ENCODE results near the gene MAN2A1.

The MAN2A1 gene

GRCh38 chr5:109855056-109855455, 165.3 kb downstream of the MAN2A1 start:
- Histone ChIP-seq H3K27me3 (ENCODE audit: control insufficient read depth in 1 of 2, insufficient read depth in 2 of 2, low read length in 2 of 2) (no peaks in the 10 kb centered on the region), H3K4me3 (ENCODE audit: low read depth in 1 of 2, low read length in 2 of 2) (no peak overlapping the region), H3K9me3 (ENCODE audit: low read length) (no peaks in the 10 kb centered on the region), H3K36me3 (ENCODE audit: insufficient read depth, low read length) (peaks cover 21% of the 10 kb centered on the region), H3K9ac (ENCODE audit: low read length) (no peak overlapping the region), H3K27ac (ENCODE audit: low read depth, low read length) (no peak overlapping the region), H3K4me1 (ENCODE audit: insufficient read depth, low read length) (no peaks in the 10 kb centered on the region)

DNA sequence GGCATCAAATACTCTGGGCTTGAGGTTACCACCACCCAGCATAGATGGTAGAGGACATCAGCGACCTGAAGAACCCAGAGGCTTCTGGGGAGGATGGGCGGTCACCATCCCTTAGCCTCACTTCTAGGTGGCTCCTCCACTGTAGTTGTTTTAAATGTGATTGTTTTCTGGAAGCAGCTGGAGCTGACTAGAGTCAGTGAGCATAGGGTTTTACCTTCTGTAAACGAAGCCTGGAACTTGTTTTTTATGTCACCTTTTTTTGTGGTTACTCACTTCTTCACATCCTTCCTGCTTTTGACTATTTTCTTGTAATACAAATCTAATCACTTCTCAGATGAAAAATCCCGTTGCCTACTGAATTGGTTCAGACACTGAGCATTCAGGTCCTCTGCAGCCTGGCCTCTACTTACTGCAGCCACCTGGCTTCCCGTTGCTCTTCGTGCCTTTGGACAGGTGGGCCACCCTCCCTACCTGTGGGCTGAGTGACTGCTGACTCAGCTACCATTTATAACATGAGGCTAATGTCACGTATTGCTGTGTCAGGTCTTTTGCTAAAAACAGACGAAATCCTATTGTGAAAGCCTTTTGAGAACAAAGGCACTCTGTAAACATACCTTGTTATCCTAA, 167.8 kb downstream of the MAN2A1 start:
- no peaks in the 10 kb centered on the region for H3K27me3 ChIP-seq (ENCODE audit: control insufficient read depth in 1 of 2, insufficient read depth in 2 of 2, low read length in 2 of 2)
- H3K27ac ChIP-seq (ENCODE audit: low read depth, low read length): no peak overlapping the region
- H3K9me3 ChIP-seq (ENCODE audit: low read length): no peaks in the 10 kb centered on the region
- H3K4me1 ChIP-seq (ENCODE audit: insufficient read depth, low read length): no peaks in the 10 kb centered on the region
- H3K4me3 ChIP-seq (ENCODE audit: low read depth in 1 of 2, low read length in 2 of 2): no peak overlapping the region
- H3K36me3 ChIP-seq (ENCODE audit: insufficient read depth, low read length): peaks cover 21% of the 10 kb centered on the region
- no peak overlapping the region for H3K9ac ChIP-seq (ENCODE audit: low read length)

- Histone ChIP-seq H3K4me3 (ENCODE audit: low read depth in 1 of 2, low read length in 2 of 2) (no peak overlapping the region), H3K27me3 (ENCODE audit: control insufficient read depth in 1 of 2, insufficient read depth in 2 of 2, low read length in 2 of 2) (no peaks in the 10 kb centered on the region), H3K36me3 (ENCODE audit: insufficient read depth, low read length) (peaks cover 21% of the 10 kb centered on the region), H3K9ac (ENCODE audit: low read length) (no peak overlapping the region), H3K9me3 (ENCODE audit: low read length) (no peaks in the 10 kb centered on the region), H3K4me1 (ENCODE audit: insufficient read depth, low read length) (peaks cover 8% of the 10 kb centered on the region), H3K27ac (ENCODE audit: low read depth, low read length) (no peak overlapping the region)
Observed at GRCh38 chr5:109859537-109859936, 169.8 kb downstream of the MAN2A1 start.

DNA sequence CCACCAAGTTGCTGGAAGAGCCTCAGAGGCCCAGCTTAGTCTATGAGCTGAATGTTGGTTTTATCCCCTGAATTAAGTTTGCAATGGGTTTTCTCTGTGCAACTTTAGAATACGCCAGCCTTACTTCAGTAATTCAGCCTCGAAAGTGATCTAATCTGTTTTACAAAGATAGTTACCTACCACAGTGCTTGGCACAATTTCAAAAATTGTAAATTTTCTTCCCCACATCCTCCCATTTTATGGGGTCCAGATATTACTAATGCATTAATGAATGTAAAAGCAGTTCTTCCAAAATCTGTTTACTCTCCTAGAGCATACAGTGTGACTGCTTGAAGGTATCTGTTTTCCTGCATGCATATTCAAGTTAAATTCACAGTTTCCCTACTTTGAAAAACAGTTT, 172.6 kb downstream of the MAN2A1 start:
- no peaks in the 10 kb centered on the region for H3K9me3 ChIP-seq (ENCODE audit: low read length)
- no peak overlapping the region for H3K9ac ChIP-seq (ENCODE audit: low read length)
- H3K27ac ChIP-seq (ENCODE audit: low read depth, low read length): no peak overlapping the region
- H3K36me3 ChIP-seq (ENCODE audit: insufficient read depth, low read length): peaks cover 23% of the 10 kb centered on the region
- no peaks in the 10 kb centered on the region for H3K27me3 ChIP-seq (ENCODE audit: control insufficient read depth in 1 of 2, insufficient read depth in 2 of 2, low read length in 2 of 2)
- H3K4me1 ChIP-seq (ENCODE audit: insufficient read depth, low read length): peaks cover 8% of the 10 kb centered on the region
- no peak overlapping the region for H3K4me3 ChIP-seq (ENCODE audit: low read depth in 1 of 2, low read length in 2 of 2)

GRCh38 chr5:109863752-109864151, 174.0 kb downstream of the MAN2A1 start:
- Histone ChIP-seq H3K9me3 (ENCODE audit: low read length) (no peaks in the 10 kb centered on the region), H3K9ac (ENCODE audit: low read length) (no peak overlapping the region), H3K4me3 (ENCODE audit: low read depth in 1 of 2, low read length in 2 of 2) (no peak overlapping the region), H3K36me3 (ENCODE audit: insufficient read depth, low read length) (peaks cover 14% of the 10 kb centered on the region), H3K4me1 (ENCODE audit: insufficient read depth, low read length) (peaks cover 8% of the 10 kb centered on the region), H3K27ac (ENCODE audit: low read depth, low read length) (no peak overlapping the region), H3K27me3 (ENCODE audit: control insufficient read depth in 1 of 2, insufficient read depth in 2 of 2, low read length in 2 of 2) (no peaks in the 10 kb centered on the region)

GRCh38 chr5:109865637-109866036, 175.9 kb downstream of the MAN2A1 start:
- Histone ChIP-seq H3K9me3 (ENCODE audit: low read length) (no peaks in the 10 kb centered on the region), H3K4me3 (ENCODE audit: low read depth in 1 of 2, low read length in 2 of 2) (no peak overlapping the region), H3K4me1 (ENCODE audit: insufficient read depth, low read length) (peaks cover 8% of the 10 kb centered on the region), H3K36me3 (ENCODE audit: insufficient read depth, low read length) (peaks cover 14% of the 10 kb centered on the region), H3K9ac (ENCODE audit: low read length) (no peak overlapping the region), H3K27me3 (ENCODE audit: control insufficient read depth in 1 of 2, insufficient read depth in 2 of 2, low read length in 2 of 2) (no peaks in the 10 kb centered on the region), H3K27ac (ENCODE audit: low read depth, low read length) (no peak overlapping the region)

DNA sequence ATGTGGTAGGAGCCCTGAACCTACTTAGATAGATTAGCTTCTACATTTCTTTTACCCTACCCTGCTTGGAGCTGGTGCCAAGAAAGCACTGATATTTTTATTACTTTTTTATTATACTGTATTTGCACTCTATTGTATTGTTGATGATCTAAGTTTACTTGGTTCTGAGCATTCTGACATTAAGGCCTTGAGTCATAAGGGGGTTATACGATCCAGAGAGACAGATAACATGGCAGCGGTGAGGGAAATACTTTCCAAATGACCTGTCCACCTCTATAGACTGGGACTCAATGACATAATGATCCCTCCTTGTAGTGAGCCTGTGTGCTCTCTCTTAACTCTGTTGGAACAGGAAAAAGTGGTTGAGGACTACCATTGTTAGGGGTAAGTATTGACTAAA, 176.3 kb downstream of the MAN2A1 start:
- no peaks in the 10 kb centered on the region for H3K27me3 ChIP-seq (ENCODE audit: control insufficient read depth in 1 of 2, insufficient read depth in 2 of 2, low read length in 2 of 2)
- no peak overlapping the region for H3K4me3 ChIP-seq (ENCODE audit: low read depth in 1 of 2, low read length in 2 of 2)
- H3K36me3 ChIP-seq (ENCODE audit: insufficient read depth, low read length): peaks cover 14% of the 10 kb centered on the region
- H3K27ac ChIP-seq (ENCODE audit: low read depth, low read length): no peak overlapping the region
- peaks cover 8% of the 10 kb centered on the region for H3K4me1 ChIP-seq (ENCODE audit: insufficient read depth, low read length)
- H3K9ac ChIP-seq (ENCODE audit: low read length): no peak overlapping the region
- no peaks in the 10 kb centered on the region for H3K9me3 ChIP-seq (ENCODE audit: low read length)

- no peaks in the 10 kb centered on the region for H3K27me3 ChIP-seq (ENCODE audit: control insufficient read depth in 1 of 2, insufficient read depth in 2 of 2, low read length in 2 of 2)
Observed at GRCh38 chr5:109868737-109869136, 179.0 kb downstream of the MAN2A1 start.

GRCh38 chr5:109873687-109874086, 184.0 kb downstream of the MAN2A1 start:
- no peak overlapping the region for H3K9ac ChIP-seq (ENCODE audit: low read length)
- no peaks in the 10 kb centered on the region for H3K27me3 ChIP-seq (ENCODE audit: control insufficient read depth in 1 of 2, insufficient read depth in 2 of 2, low read length in 2 of 2)
- no peak overlapping the region for H3K27ac ChIP-seq (ENCODE audit: low read depth, low read length)
- H3K4me3 ChIP-seq (ENCODE audit: low read depth in 1 of 2, low read length in 2 of 2): no peak overlapping the region
- no peaks in the 10 kb centered on the region for H3K36me3 ChIP-seq (ENCODE audit: insufficient read depth, low read length)
- H3K9me3 ChIP-seq (ENCODE audit: low read length): no peaks in the 10 kb centered on the region
- no peaks in the 10 kb centered on the region for H3K4me1 ChIP-seq (ENCODE audit: insufficient read depth, low read length)

More at GRCh38 chr5:109868737-109869136, 179.0 kb downstream of the MAN2A1 start:
- no peak overlapping the region for H3K9ac ChIP-seq (ENCODE audit: low read length)
- H3K4me1 ChIP-seq (ENCODE audit: insufficient read depth, low read length): peaks cover 3% of the 10 kb centered on the region
- H3K36me3 ChIP-seq (ENCODE audit: insufficient read depth, low read length): peaks cover 14% of the 10 kb centered on the region
- no peak overlapping the region for H3K4me3 ChIP-seq (ENCODE audit: low read depth in 1 of 2, low read length in 2 of 2)
- H3K27ac ChIP-seq (ENCODE audit: low read depth, low read length): no peak overlapping the region
- H3K9me3 ChIP-seq (ENCODE audit: low read length): no peaks in the 10 kb centered on the region

DNA sequence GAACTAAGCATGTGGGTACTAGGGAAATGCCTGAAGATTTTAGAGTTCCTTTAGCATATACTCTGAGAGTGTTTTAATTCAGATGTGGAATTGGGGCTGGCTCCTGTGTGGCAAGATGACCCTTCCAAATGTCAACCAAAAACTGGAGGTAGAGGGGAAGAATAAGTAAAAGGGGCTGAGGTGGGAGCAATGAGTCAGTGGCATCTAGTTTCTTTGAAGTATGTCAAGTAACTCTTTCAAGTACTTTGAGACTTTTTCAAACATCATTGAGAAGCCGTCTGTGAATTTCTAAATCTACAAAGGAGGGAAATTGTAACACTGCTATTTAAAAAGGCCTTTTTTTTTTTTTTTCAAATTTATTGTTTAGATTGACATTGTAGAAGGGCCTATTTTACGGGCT, 184.4 kb downstream of the MAN2A1 start:
- no peak overlapping the region for H3K9ac ChIP-seq (ENCODE audit: low read length)
- no peaks in the 10 kb centered on the region for H3K9me3 ChIP-seq (ENCODE audit: low read length)
- H3K36me3 ChIP-seq (ENCODE audit: insufficient read depth, low read length): no peaks in the 10 kb centered on the region
- H3K27ac ChIP-seq (ENCODE audit: low read depth, low read length): no peak overlapping the region
- H3K27me3 ChIP-seq (ENCODE audit: control insufficient read depth in 1 of 2, insufficient read depth in 2 of 2, low read length in 2 of 2): no peaks in the 10 kb centered on the region
- no peaks in the 10 kb centered on the region for H3K4me1 ChIP-seq (ENCODE audit: insufficient read depth, low read length)
- H3K4me3 ChIP-seq (ENCODE audit: low read depth in 1 of 2, low read length in 2 of 2): no peak overlapping the region

DNA sequence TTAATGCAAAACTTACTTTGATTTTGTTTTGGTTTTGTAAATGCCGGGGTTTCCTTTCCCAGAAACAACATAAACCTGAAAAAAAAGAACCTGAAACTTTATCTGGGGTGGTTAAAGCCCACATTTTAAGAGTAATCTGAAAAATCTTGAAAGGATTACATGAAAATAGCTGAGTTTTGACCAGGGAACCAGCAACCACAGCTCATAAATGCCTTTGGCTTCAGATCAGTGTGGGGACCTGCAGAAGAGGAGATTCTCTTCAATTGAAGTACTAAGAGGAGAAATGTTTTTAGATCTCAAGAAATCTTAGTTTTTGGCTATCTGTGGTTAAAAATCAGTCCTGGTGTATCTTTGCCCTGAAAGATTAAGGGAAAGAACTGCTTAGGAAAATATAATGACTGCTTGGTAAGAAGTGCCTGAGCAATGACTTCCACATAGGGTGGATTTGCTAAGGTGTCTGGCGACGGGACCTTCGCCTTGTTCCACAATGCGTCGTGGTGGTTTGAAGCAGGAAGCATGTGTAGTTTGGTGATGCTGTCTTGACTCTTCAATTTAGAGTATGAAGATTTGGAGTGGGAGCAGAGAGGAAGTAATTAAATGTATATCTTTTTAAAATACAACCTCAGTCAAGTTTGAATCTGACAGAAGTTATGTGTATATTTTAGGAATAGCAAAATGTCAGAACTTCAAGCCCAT, 186.5 kb downstream of the MAN2A1 start:
- Histone ChIP-seq H3K9ac (ENCODE audit: low read length) (no peak overlapping the region), H3K27ac (ENCODE audit: low read depth, low read length) (no peak overlapping the region), H3K4me3 (ENCODE audit: low read depth in 1 of 2, low read length in 2 of 2) (no peak overlapping the region), H3K27me3 (ENCODE audit: control insufficient read depth in 1 of 2, insufficient read depth in 2 of 2, low read length in 2 of 2) (no peaks in the 10 kb centered on the region), H3K36me3 (ENCODE audit: insufficient read depth, low read length) (no peaks in the 10 kb centered on the region), H3K4me1 (ENCODE audit: insufficient read depth, low read length) (no peaks in the 10 kb centered on the region), H3K9me3 (ENCODE audit: low read length) (no peaks in the 10 kb centered on the region)

All from muscle layer of colon (tissue), 2 donors.